ENCODE data around the gene CD19.

GRCh38 chr16:28883221-28883996 is 48.4 kb upstream of the CD19 start:
- TF ChIP-seq, protein P1, sequence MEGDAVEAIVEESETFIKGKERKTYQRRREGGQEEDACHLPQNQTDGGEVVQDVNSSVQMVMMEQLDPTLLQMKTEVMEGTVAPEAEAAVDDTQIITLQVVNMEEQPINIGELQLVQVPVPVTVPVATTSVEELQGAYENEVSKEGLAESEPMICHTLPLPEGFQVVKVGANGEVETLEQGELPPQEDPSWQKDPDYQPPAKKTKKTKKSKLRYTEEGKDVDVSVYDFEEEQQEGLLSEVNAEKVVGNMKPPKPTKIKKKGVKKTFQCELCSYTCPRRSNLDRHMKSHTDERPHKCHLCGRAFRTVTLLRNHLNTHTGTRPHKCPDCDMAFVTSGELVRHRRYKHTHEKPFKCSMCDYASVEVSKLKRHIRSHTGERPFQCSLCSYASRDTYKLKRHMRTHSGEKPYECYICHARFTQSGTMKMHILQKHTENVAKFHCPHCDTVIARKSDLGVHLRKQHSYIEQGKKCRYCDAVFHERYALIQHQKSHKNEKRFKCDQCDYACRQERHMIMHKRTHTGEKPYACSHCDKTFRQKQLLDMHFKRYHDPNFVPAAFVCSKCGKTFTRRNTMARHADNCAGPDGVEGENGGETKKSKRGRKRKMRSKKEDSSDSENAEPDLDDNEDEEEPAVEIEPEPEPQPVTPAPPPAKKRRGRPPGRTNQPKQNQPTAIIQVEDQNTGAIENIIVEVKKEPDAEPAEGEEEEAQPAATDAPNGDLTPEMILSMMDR (IDR thresholded peaks at IDR 0.05), result no peak
- TF ChIP-seq POLR2A (IDR thresholded peaks at IDR 0.05), result no peak

All from adrenal gland (tissue), 5 donors.